ENCODE results near the gene LSAMP.

DNA sequence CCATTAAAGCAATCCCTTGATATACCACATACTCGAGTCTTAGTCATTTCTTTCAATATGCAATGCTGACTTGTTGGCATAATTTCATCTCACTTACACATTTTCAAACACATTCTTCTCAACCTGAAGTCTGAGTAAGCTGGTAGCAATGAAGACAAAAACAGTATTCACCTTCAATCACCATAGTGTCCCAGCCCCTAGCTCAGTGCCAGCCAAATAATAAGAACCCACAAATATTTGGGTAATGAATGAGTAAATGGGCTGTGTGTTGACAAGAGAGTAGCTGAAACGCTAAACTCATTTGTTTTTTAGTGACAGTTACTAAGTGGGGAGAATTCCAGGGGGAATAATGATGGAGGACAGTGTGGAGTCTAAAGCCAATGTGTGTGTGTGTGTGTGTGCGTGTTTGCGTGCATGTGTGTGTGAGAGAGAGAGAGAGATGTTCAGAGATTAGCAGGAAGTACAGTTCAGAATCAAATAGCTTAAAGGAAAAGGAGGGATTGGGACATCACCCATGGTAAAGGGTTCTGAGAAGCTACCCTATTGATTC is 656.3 kb downstream of the LSAMP start:
- TF ChIP-seq JUNB (CRISPR knock-in tag; conservative IDR thresholded peaks at IDR 0.05): no peak
- TF ChIP-seq PTTG1 (tag; IDR thresholded peaks at IDR 0.05; ENCODE audit: low read depth): no peak
- TF ChIP-seq, protein P1, sequence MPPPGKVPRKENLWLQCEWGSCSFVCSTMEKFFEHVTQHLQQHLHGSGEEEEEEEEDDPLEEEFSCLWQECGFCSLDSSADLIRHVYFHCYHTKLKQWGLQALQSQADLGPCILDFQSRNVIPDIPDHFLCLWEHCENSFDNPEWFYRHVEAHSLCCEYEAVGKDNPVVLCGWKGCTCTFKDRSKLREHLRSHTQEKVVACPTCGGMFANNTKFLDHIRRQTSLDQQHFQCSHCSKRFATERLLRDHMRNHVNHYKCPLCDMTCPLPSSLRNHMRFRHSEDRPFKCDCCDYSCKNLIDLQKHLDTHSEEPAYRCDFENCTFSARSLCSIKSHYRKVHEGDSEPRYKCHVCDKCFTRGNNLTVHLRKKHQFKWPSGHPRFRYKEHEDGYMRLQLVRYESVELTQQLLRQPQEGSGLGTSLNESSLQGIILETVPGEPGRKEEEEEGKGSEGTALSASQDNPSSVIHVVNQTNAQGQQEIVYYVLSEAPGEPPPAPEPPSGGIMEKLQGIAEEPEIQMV (tag; conservative IDR thresholded peaks at IDR 0.05; ENCODE audit: low read depth): no peak
- TF ChIP-seq FOXM1 (IDR thresholded peaks at IDR 0.05; ENCODE audit: low read depth): no peak
- no peak for TF ChIP-seq FOXM1 (CRISPR knock-in tag; IDR thresholded peaks at IDR 0.05; ENCODE audit: low read depth)
- TF ChIP-seq, protein P2, sequence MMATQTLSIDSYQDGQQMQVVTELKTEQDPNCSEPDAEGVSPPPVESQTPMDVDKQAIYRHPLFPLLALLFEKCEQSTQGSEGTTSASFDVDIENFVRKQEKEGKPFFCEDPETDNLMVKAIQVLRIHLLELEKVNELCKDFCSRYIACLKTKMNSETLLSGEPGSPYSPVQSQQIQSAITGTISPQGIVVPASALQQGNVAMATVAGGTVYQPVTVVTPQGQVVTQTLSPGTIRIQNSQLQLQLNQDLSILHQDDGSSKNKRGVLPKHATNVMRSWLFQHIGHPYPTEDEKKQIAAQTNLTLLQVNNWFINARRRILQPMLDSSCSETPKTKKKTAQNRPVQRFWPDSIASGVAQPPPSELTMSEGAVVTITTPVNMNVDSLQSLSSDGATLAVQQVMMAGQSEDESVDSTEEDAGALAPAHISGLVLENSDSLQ (IDR thresholded peaks at IDR 0.05): no peak
- TF ChIP-seq, protein P3, sequence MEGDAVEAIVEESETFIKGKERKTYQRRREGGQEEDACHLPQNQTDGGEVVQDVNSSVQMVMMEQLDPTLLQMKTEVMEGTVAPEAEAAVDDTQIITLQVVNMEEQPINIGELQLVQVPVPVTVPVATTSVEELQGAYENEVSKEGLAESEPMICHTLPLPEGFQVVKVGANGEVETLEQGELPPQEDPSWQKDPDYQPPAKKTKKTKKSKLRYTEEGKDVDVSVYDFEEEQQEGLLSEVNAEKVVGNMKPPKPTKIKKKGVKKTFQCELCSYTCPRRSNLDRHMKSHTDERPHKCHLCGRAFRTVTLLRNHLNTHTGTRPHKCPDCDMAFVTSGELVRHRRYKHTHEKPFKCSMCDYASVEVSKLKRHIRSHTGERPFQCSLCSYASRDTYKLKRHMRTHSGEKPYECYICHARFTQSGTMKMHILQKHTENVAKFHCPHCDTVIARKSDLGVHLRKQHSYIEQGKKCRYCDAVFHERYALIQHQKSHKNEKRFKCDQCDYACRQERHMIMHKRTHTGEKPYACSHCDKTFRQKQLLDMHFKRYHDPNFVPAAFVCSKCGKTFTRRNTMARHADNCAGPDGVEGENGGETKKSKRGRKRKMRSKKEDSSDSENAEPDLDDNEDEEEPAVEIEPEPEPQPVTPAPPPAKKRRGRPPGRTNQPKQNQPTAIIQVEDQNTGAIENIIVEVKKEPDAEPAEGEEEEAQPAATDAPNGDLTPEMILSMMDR (IDR thresholded peaks at IDR 0.05 in 2 of 3, conservative IDR thresholded peaks at IDR 0.05 in 1 of 3; ENCODE audit: insufficient read depth in 2 of 3, low read depth in 1 of 3, low read length in 3 of 3): no peak
- TF ChIP-seq, protein P4, sequence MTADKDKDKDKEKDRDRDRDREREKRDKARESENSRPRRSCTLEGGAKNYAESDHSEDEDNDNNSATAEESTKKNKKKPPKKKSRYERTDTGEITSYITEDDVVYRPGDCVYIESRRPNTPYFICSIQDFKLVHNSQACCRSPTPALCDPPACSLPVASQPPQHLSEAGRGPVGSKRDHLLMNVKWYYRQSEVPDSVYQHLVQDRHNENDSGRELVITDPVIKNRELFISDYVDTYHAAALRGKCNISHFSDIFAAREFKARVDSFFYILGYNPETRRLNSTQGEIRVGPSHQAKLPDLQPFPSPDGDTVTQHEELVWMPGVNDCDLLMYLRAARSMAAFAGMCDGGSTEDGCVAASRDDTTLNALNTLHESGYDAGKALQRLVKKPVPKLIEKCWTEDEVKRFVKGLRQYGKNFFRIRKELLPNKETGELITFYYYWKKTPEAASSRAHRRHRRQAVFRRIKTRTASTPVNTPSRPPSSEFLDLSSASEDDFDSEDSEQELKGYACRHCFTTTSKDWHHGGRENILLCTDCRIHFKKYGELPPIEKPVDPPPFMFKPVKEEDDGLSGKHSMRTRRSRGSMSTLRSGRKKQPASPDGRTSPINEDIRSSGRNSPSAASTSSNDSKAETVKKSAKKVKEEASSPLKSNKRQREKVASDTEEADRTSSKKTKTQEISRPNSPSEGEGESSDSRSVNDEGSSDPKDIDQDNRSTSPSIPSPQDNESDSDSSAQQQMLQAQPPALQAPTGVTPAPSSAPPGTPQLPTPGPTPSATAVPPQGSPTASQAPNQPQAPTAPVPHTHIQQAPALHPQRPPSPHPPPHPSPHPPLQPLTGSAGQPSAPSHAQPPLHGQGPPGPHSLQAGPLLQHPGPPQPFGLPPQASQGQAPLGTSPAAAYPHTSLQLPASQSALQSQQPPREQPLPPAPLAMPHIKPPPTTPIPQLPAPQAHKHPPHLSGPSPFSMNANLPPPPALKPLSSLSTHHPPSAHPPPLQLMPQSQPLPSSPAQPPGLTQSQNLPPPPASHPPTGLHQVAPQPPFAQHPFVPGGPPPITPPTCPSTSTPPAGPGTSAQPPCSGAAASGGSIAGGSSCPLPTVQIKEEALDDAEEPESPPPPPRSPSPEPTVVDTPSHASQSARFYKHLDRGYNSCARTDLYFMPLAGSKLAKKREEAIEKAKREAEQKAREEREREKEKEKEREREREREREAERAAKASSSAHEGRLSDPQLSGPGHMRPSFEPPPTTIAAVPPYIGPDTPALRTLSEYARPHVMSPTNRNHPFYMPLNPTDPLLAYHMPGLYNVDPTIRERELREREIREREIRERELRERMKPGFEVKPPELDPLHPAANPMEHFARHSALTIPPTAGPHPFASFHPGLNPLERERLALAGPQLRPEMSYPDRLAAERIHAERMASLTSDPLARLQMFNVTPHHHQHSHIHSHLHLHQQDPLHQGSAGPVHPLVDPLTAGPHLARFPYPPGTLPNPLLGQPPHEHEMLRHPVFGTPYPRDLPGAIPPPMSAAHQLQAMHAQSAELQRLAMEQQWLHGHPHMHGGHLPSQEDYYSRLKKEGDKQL (CRISPR knock-in tag; IDR thresholded peaks at IDR 0.05; ENCODE audit: borderline replicate concordance): no peak
- TF ChIP-seq, protein P5, sequence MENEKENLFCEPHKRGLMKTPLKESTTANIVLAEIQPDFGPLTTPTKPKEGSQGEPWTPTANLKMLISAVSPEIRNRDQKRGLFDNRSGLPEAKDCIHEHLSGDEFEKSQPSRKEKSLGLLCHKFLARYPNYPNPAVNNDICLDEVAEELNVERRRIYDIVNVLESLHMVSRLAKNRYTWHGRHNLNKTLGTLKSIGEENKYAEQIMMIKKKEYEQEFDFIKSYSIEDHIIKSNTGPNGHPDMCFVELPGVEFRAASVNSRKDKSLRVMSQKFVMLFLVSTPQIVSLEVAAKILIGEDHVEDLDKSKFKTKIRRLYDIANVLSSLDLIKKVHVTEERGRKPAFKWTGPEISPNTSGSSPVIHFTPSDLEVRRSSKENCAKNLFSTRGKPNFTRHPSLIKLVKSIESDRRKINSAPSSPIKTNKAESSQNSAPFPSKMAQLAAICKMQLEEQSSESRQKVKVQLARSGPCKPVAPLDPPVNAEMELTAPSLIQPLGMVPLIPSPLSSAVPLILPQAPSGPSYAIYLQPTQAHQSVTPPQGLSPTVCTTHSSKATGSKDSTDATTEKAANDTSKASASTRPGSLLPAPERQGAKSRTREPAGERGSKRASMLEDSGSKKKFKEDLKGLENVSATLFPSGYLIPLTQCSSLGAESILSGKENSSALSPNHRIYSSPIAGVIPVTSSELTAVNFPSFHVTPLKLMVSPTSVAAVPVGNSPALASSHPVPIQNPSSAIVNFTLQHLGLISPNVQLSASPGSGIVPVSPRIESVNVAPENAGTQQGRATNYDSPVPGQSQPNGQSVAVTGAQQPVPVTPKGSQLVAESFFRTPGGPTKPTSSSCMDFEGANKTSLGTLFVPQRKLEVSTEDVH (IDR thresholded peaks at IDR 0.05; ENCODE audit: low read depth, partially characterized antibody): no peak
- TF ChIP-seq, protein P6, sequence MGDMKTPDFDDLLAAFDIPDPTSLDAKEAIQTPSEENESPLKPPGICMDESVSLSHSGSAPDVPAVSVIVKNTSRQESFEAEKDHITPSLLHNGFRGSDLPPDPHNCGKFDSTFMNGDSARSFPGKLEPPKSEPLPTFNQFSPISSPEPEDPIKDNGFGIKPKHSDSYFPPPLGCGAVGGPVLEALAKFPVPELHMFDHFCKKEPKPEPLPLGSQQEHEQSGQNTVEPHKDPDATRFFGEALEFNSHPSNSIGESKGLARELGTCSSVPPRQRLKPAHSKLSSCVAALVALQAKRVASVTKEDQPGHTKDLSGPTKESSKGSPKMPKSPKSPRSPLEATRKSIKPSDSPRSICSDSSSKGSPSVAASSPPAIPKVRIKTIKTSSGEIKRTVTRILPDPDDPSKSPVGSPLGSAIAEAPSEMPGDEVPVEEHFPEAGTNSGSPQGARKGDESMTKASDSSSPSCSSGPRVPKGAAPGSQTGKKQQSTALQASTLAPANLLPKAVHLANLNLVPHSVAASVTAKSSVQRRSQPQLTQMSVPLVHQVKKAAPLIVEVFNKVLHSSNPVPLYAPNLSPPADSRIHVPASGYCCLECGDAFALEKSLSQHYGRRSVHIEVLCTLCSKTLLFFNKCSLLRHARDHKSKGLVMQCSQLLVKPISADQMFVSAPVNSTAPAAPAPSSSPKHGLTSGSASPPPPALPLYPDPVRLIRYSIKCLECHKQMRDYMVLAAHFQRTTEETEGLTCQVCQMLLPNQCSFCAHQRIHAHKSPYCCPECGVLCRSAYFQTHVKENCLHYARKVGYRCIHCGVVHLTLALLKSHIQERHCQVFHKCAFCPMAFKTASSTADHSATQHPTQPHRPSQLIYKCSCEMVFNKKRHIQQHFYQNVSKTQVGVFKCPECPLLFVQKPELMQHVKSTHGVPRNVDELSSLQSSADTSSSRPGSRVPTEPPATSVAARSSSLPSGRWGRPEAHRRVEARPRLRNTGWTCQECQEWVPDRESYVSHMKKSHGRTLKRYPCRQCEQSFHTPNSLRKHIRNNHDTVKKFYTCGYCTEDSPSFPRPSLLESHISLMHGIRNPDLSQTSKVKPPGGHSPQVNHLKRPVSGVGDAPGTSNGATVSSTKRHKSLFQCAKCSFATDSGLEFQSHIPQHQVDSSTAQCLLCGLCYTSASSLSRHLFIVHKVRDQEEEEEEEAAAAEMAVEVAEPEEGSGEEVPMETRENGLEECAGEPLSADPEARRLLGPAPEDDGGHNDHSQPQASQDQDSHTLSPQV (IDR thresholded peaks at IDR 0.05): no peak
- TF ChIP-seq POLR2AphosphoS5 (IDR thresholded peaks at IDR 0.05; ENCODE audit: control insufficient read depth, insufficient read depth, low read depth, low read length): no peak
- TF ChIP-seq SP2 (IDR thresholded peaks at IDR 0.05; ENCODE audit: extremely low read depth, low read depth, low read length, poor library complexity, severe bottlenecking): no peak
- TF ChIP-seq KDM1A (IDR thresholded peaks at IDR 0.05): no peak
- TF ChIP-seq GABPA (tag; conservative IDR thresholded peaks at IDR 0.05; ENCODE audit: low read depth): no peak
